Liver (tissue), 9 donors: ENCODE measurements around the gene NAA35. TPM values are rescaled to one million over a fixed set of nuclear protein-coding genes. Genes with fewer than 3 reads are reported as not detected.

Experiments used
- DNase-seq: peaks from one replicate; pipeline ENCODE4 v3.0.0-alpha.2; 2017; ENCODE audit warnings: low spot score
- H3K27ac ChIP-seq, 2 donors: one replicate each; pipeline ENCODE4 v1.7.0; 2013; ENCODE audit warnings: inconsistent platforms in 2 of 2, low read length in 2 of 2, control low read depth in 1 of 2, low read depth in 1 of 2, mild to moderate bottlenecking in 1 of 2
- H3K27me3 ChIP-seq, 4 donors: one replicate each; pipeline versions ENCODE4 v1.6.1 to v1.7.0; 2013; ENCODE audit warnings: low read length in 3 of 4, inconsistent platforms in 1 of 4, mild to moderate bottlenecking in 1 of 4, moderate library complexity in 1 of 4; ENCODE audit not compliant: control insufficient read depth in 4 of 4, insufficient read depth in 4 of 4
- H3K36me3 ChIP-seq, 4 donors: one replicate each; pipeline versions ENCODE4 v1.6.1 to v1.7.0; 2013; ENCODE audit warnings: low read length in 3 of 4, mild to moderate bottlenecking in 3 of 4, low read depth in 1 of 4, moderate library complexity in 1 of 4; ENCODE audit not compliant: control insufficient read depth in 4 of 4, insufficient read depth in 3 of 4
- H3K4me1 ChIP-seq, 4 donors: one replicate each; pipeline versions ENCODE4 v1.6.1 to v1.7.0; 2013; ENCODE audit warnings: low read length in 3 of 4, mild to moderate bottlenecking in 3 of 4, moderate library complexity in 1 of 4; ENCODE audit not compliant: control insufficient read depth in 4 of 4, insufficient read depth in 4 of 4
- H3K4me3 ChIP-seq, 3 donors: one replicate each; pipeline versions ENCODE4 v1.6.1 to v1.7.0; 2013; ENCODE audit warnings: low read length in 3 of 3, control low read depth in 1 of 3, low read depth in 1 of 3, mild to moderate bottlenecking in 1 of 3
- H3K9ac ChIP-seq, 2 donors: one replicate each; pipeline ENCODE4 v1.7.0; 2013; ENCODE audit warnings: low read length in 2 of 2, mild to moderate bottlenecking in 2 of 2, moderate library complexity in 2 of 2, control low read depth in 1 of 2, low read depth in 1 of 2
- H3K9me3 ChIP-seq, 4 donors: one replicate each; pipeline versions ENCODE4 v1.6.1 to v1.7.0; 2013; ENCODE audit warnings: low read length in 3 of 4; ENCODE audit not compliant: control insufficient read depth in 4 of 4
- ATF3 ChIP-seq: IDR thresholded peaks from 2 replicates; pipeline ENCODE4 v1.6.1; 2016; ENCODE audit warnings: antibody characterized with exemption
- CTCF ChIP-seq: fragments of 150-350 bp; IDR thresholded peaks from 2 replicates; pipeline ENCODE4 v1.5.1; 2017; ENCODE audit warnings: improper control_type of control experiment, low read depth, low read length; ENCODE audit not compliant: missing input control
- EGR1 ChIP-seq, 2 donors: IDR thresholded peaks; 2 replicates each; pipeline ENCODE4 v1.6.1; 2016 to 2018; ENCODE audit warnings: antibody characterized with exemption in 2 of 2, low read depth in 2 of 2
- FOXA1 ChIP-seq: IDR thresholded peaks from 2 replicates; pipeline ENCODE4 v1.6.1; 2016; ENCODE audit warnings: antibody characterized with exemption
- FOXA2 ChIP-seq: IDR thresholded peaks from 2 replicates; pipeline ENCODE4 v1.6.1; 2016; ENCODE audit warnings: antibody characterized with exemption
- GABPA ChIP-seq, 2 donors: IDR thresholded peaks in 1 of 2; conservative IDR thresholded peaks in 1 of 2; 2 replicates each; pipeline ENCODE4 v1.6.1; 2016; ENCODE audit warnings: antibody characterized with exemption in 2 of 2, mild to moderate bottlenecking in 1 of 2, moderate library complexity in 1 of 2
- HNF4A ChIP-seq, 2 donors: conservative IDR thresholded peaks; 2 replicates each; pipeline ENCODE4 v1.6.1; 2016; ENCODE audit warnings: antibody characterized with exemption in 2 of 2, mild to moderate bottlenecking in 2 of 2
- HNF4G ChIP-seq: IDR thresholded peaks from 2 replicates; pipeline ENCODE4 v1.6.1; 2016; ENCODE audit warnings: antibody characterized with exemption
- JUND ChIP-seq, 2 donors: IDR thresholded peaks; 2 replicates each; pipeline ENCODE4 v1.6.1; 2016; ENCODE audit warnings: antibody characterized with exemption in 2 of 2
- MAX ChIP-seq: IDR thresholded peaks from 2 replicates; pipeline ENCODE4 v1.6.1; 2016; ENCODE audit warnings: antibody characterized with exemption
- NR2F2 ChIP-seq: IDR thresholded peaks from 2 replicates; pipeline ENCODE4 v1.6.1; 2016; ENCODE audit warnings: antibody characterized with exemption
- RAD21 ChIP-seq, 2 donors: IDR thresholded peaks; 2 replicates each; pipeline ENCODE4 v1.6.1; 2016; ENCODE audit warnings: antibody characterized with exemption in 2 of 2, mild to moderate bottlenecking in 2 of 2
- REST ChIP-seq: IDR thresholded peaks from 2 replicates; pipeline ENCODE4 v1.6.1; 2016; ENCODE audit warnings: antibody characterized with exemption, mild to moderate bottlenecking
- RXRA ChIP-seq, 2 donors: IDR thresholded peaks; 2 replicates each; pipeline ENCODE4 v1.6.1; 2017 to 2018; ENCODE audit warnings: antibody characterized with exemption in 2 of 2, mild to moderate bottlenecking in 1 of 2
- SP1 ChIP-seq: IDR thresholded peaks from 2 replicates; pipeline ENCODE4 v1.6.1; 2018; ENCODE audit warnings: antibody characterized with exemption, mild to moderate bottlenecking
- TAF1 ChIP-seq: conservative IDR thresholded peaks from 2 replicates; pipeline ENCODE4 v1.6.1; 2016; ENCODE audit warnings: antibody characterized with exemption, mild to moderate bottlenecking
- YY1 ChIP-seq: IDR thresholded peaks from 2 replicates; pipeline ENCODE4 v1.6.1; 2016; ENCODE audit warnings: antibody characterized with exemption, mild to moderate bottlenecking
- ZBTB33 ChIP-seq: IDR thresholded peaks from 2 replicates; pipeline ENCODE4 v1.6.1; 2016; ENCODE audit warnings: antibody characterized with exemption
- WGBS: extraction: QIAGEN DNeasy Blood & Tissue Kit; methylation state at CpG from one replicate; pipeline ENCODE4 v1.1.7; 2013; 5-methylcytosine and 5-hydroxymethylcytosine counted together
- polyA plus RNA-seq, 2 donors: library from polyadenylated mRNA; stranded (reverse) in 1 of 2; unstranded in 1 of 2; fragments of 200-250 nt in 1 of 2; fragments of >200 nt in 1 of 2; fragmentation: Nextera tagmentation in 1 of 2; extraction: Ambion mirVana in 1 of 2; gene quantifications; one replicate each; pipeline versions ENCODE4 v1.2.1 to v1.2.3, GENCODE V29; 2013 to 2015
- total RNA-seq, 2 donors: library from RNA; depleted of rRNA; stranded (reverse); fragments of >200 nt; gene quantifications; one replicate each; pipeline ENCODE4 v1.2.3, GENCODE V29; 2014
- donor health status: healthy.
- donor health status: healthy.
- donor health status: healthy.
- donor health status: healthy.
- donor health status: healthy.

The NAA35 gene
- total and polyA plus RNA-seq, 4 donors, result 5.2 to 14.8 (median 9.2) TPM

- WGBS, result 91% methylated on average over 2 of the region's 2 CpGs
- Histone ChIP-seq H3K4me3 (no peak overlapping the region), H3K9me3 (no peaks in the 10 kb centered on the region), H3K27me3 (no peaks in the 10 kb centered on the region), H3K36me3 (peaks cover 0 to 15% (median 7%) of the 10 kb centered on the region in 4 donors), H3K9ac (no peak overlapping the region), H3K4me1 (no peaks in the 10 kb centered on the region), H3K27ac (no peak overlapping the region)
- DNase-seq, result no peak
- TF ChIP-seq RAD21 (IDR thresholded peaks at IDR 0.05) (no peak), REST (no peak), HNF4G (no peak), GABPA (IDR thresholded peaks at IDR 0.05 in 1 of 2, conservative IDR thresholded peaks at IDR 0.05 in 1 of 2) (no peak), YY1 (no peak), TAF1 (no peak), JUND (IDR thresholded peaks at IDR 0.05) (no peak), FOXA1 (no peak), EGR1 (IDR thresholded peaks at IDR 0.05; ENCODE audit: low read depth in 2 of 2) (no peak), ZBTB33 (no peak), ATF3 (no peak), MAX (no peak), SP1 (no peak), CTCF (no peak), RXRA (IDR thresholded peaks at IDR 0.05) (no peak), NR2F2 (no peak), FOXA2 (no peak), HNF4A (conservative IDR thresholded peaks at IDR 0.05) (no peak)
Measured at GRCh38 chr9:85994191-85994590, 53.2 kb downstream of the NAA35 start.
